HG02759 (cell line): Measurements from ENCODE around the gene SLC22A15.
A peak's percentile ranks its signal among the peaks of the same experiment; 100 is the strongest.
"Not testable (repeated sequence)": the region's sequence is repeated elsewhere in the genome, so short reads cannot be mapped to it uniquely, and the experiment has no call there.

Source experiments
- ATAC-seq: cut with Tn5 transposase; IDR thresholded peaks from one replicate; pipeline ENCODE4 v1.9.1; 2021; ENCODE audit warnings: mild to moderate bottlenecking, moderate library complexity; ENCODE audit not compliant: unreplicated experiment

SLC22A15 gene

DNA sequence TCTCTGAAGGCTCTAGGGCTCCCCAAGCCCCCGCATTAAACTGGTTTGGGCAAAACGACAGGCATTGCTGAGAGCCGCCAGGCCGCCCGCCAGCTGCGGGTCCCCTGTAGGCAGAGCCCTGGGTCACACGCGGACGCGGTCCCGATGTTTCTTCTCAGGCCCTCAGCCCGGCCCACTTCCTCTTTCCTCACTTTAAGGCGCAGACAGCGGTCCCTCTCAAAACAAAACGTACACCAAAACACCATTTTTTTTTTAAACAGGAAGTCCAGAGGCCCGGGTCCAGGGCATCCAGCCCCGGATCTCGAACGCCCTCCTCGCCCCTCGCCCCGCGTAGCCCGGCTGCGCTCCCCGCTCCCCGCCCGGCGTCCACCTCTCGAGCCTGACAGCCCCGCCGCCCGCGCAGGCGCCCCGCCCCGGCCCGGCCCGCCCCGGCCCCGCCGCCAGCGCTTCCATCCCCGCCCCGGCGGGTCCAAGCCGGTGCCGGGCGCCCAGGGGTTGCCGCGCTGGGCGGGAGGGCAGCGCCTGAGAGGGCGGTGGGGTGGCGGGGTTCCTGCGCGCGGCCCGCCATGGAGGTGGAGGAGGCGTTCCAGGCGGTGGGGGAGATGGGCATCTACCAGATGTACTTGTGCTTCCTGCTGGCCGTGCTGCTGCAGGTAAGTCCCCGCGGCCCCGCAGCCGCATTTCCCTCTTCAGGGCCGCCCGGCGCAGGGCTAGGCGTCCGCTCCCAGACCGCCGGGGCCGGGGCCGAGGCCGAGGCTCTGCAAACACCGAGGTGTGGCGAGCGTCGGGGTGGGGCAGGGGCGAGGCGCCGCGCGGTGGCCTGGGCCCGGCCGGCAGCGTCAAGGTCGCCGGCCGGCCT lies at the start of gene SLC22A15:
SLC22A15 (plus strand) TSS at position 452 of the 859 bp plus-strand sequence; CDS start at position 567, 115 bp downstream.
- ATAC-seq, result peak; percentile 89

DNA sequence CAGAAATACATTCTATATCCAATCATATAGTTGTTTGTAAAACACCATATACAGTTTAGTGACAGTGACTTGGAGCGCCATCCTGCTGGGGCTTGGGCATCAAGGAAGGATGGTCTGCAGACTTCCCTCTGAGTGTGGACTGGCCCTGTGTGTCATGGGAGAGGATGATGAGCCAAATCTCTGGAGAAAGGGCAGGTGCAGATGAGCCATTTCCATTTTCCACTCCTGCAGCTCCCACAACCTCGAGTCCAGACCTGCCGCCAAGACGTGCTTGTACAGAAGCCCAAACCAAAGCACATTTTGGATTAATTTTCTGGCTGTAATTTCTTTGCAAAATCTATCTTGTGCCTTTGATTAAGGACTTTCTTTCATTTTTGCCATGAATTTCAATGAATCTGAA lies 48.3 kb upstream of the SLC22A15 start:
- ATAC-seq, result no peak

- no peak for ATAC-seq
Observed at GRCh38 chr1:115929881-115930280, 46.4 kb upstream of the SLC22A15 start.

DNA sequence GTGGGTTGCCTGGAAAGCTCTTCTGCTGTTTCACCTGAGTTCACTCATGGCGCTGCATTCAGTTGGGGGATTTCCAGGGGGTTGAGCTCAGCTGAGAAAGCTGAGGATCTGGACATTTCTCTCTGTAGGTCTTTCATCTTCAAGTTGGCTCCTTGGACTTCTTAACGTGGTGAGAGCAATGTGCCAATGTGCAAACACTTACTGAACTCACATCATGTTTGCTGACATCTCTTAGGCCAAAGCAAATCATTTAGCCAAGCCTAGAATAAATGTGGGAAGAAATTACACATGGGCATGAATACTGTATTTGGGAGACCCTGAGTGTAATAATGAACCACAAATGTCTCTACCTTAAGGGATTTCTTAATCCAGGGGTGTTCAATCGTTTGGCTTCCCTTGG lies 42.7 kb upstream of the SLC22A15 start:
- no peak for ATAC-seq

GRCh38 chr1:115939455-115939854 lies 36.9 kb upstream of the SLC22A15 start:
- ATAC-seq, result no peak

DNA sequence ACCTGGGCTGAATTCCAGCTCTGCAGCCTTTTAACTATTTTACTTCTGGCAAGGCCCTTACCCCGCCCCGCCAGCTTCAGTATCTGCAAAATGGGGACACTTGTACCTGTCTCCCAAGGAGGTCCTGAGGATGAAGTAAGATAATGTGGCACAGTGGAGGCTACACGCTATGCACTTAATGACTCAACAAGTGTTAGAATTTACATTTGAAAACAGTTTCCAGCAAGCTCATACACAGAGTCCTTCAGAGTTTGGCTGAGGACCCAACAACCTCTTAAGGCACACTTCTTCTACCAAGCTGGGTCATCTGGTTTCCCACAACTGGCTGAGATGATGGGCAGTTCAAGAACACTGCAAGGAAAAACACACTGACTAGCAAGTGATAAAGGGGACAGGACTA lies 30.2 kb upstream of the SLC22A15 start:
- ATAC-seq, result no peak

GRCh38 chr1:115949156-115949555 lies 27.2 kb upstream of the SLC22A15 start:
- ATAC-seq, result no peak

DNA sequence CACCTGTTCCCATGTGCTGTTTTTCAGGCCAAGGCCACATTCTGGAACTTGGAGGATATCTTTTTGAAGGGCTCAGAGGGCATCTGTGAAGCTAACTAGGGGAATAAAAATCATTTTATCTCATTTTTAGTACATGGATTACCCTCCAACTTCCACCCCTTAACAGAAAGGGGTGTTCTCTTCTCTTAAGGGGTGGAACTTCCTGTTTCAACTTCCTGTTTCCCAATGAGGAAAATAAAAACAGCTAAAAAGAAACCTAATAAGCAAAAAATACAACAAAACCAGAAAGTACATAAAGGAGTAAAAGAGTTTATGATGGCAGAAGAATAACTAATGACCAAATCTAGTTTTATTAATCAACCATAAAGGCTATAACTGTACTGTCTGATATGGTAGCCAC lies 24.8 kb upstream of the SLC22A15 start:
- ATAC-seq, result no peak

- ATAC-seq, result no peak
Observed at GRCh38 chr1:115952547-115952946, 23.8 kb upstream of the SLC22A15 start.

DNA sequence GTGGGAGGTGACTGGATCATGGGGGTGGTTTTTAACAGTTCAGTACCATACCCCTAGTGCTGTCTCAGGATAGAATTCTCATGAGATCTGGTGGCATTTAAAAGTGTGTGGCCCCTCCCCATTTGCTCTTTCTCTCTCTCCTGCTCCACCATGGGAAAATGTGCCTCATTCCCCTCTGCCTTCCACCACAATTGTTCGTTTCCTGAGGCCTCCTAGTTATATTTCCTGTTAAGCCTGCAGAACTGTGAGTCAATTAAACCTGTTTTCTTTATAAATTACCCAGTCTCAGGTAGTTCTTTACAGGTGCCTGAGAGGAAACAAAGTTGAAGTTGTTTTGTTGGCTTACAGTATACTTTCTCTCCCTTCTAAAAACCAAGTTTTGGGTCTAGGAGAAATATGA lies 23.1 kb upstream of the SLC22A15 start:
- ATAC-seq, result no peak

GRCh38 chr1:115954684-115955083 lies 21.6 kb upstream of the SLC22A15 start:
- no peak for ATAC-seq

DNA sequence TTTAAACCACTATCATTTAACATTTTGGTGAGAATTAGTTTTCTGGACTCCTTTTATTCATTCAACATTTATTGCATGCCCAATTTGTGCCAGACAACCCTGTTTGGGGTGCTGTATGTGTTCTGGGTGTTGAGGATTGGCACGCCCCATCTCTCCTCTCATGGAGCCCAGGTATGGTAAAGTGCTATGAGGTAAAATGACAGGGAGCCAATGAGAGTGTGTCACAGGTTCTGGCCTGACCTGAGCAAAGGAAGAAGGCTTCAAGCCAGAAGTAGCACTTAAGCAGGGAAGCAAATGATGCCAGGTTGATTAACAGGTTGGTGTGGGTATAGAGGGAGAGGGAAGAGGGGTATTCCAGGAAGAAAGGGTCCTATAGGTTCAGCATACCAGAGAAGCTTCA lies 21.1 kb upstream of the SLC22A15 start:
- no peak for ATAC-seq

DNA sequence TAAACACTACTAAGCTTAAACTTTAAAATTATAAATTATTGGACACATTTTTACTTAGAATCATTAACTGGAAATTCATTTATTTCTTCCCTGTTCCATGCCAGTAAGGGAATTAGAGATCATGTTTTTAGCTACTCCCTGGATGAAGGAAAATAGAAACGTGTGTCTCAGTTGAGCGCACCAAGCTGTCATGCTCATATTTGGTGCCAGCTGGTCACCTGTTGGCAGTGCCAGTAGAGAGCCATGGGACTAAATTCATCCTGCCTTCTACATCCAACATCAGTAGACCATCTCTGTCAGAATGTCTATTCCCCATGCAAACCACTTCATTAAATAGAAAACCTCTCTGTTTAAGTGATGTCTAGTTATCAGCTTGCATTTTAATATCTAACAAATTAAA lies 17.4 kb upstream of the SLC22A15 start:
- ATAC-seq, result no peak

GRCh38 chr1:115969509-115969908 lies 6.8 kb upstream of the SLC22A15 start:
- no peak for ATAC-seq

GRCh38 chr1:115971778-115972177 lies 4.5 kb upstream of the SLC22A15 start:
- ATAC-seq, result not testable (repeated sequence)

GRCh38 chr1:115973154-115973553 lies 3.2 kb upstream of the SLC22A15 start:
- ATAC-seq, result no peak

DNA sequence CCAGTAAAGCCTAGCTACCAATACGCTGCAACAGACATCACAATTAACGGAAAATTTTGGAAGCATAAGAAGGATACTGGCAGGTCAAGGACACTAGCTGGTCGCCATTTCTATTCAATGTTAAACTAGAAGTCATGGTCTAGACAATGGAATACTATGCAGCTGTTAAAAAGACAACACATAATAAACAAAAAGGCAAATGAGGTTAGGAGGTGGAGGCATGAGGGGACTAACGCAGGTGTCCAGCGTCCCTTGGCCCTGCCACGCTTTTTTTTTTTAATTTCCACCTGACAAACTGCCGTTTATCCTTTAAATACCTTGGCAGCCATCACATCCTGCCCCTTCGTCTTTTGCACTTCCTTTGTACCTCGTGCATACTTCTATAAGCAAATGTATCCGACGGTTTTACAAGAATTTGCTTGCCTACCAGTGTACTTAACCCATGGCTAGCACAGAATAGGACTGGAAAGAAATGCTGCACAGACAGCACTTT lies 698 bp upstream of the SLC22A15 start:
- ATAC-seq, result no peak

GRCh38 chr1:115976921-115977498 lies 697 bp downstream of the SLC22A15 start:
- ATAC-seq, result no peak

GRCh38 chr1:115977499-115978258 lies 1.4 kb downstream of the SLC22A15 start:
- no peak for ATAC-seq

DNA sequence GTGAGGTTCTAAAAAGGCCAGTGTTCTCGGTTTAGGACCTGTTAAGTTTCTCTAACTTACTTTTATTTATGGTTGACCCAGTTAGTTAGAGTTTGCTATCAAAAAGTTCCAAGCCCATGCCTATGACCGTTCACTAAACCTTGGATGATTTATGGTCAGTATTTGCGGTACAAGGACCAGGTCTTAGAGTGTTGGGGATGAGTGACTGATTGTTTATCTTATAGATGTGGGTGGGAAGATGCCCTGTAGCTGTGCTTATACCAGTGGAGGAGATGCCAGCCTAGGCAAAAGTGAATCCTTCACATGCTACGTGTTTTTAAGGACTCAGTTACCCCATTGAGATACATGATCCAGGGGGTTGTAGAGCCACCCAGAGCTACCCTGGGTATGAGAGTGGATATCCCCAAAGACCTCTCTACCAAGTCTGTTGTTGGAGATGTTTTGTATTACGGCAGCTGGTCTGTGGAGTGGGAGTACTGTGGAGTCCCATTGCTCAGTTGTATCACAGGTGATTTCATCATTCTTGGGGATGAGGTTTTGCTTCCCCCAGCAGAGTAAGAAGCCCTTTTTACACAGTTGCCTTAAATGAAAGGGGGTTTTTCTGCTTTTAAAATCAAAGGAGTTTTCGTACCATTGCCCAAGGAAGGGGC lies 2.1 kb downstream of the SLC22A15 start:
- ATAC-seq, result no peak

DNA sequence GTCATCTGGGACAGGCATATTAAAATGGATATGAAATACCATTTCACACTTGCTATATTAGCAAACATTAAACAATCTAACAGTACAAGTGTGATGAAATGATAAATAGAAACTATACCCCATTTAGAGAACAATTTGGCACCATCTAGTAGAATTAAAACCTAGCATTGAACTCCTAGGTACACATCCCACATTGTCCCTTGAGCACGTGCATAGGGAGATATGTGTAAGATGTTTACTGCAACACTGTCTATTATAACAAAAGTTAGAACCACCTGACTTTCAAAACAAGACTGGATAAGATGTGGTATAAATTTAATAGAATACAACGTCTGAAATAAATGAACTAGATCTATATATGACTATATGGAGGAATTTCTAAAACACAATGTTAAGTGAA lies 3.8 kb downstream of the SLC22A15 start:
- no peak for ATAC-seq
